GM23248 (cell line): Measurements from ENCODE around the gene MAP3K13. TPM values are rescaled to one million over a fixed set of nuclear protein-coding genes. Genes with fewer than 3 reads are reported as not detected.
"Not testable (repeated sequence)": the region's sequence is repeated elsewhere in the genome, so short reads cannot be mapped to it uniquely, and the experiment has no call there.

ENCODE experiments used
- DNase-seq: peaks from one replicate; pipeline ENCODE4 v3.0.0-alpha.2; 2015
- H2AFZ ChIP-seq: fragments of 200-600 bp; sonication (generic); 2 replicates; pipeline ENCODE4 v1.6.1; 2016; ENCODE audit warnings: antibody characterized with exemption
- H3F3A ChIP-seq: fragments of 200-600 bp; sonication (generic); 2 replicates; pipeline ENCODE4 v1.6.1; 2016; ENCODE audit warnings: mild to moderate bottlenecking, antibody characterized with exemption, mixed run types; ENCODE audit not compliant: insufficient read depth
- H3K27ac ChIP-seq: fragments of 200-600 bp; sonication (generic); 2 replicates; pipeline ENCODE4 v1.5.1; 2016; ENCODE audit warnings: mild to moderate bottlenecking
- H3K27me3 ChIP-seq: fragments of 200-600 bp; sonication (generic); replicated peaks from 2 replicates; pipeline ENCODE4 v1.6.1; 2016; ENCODE audit warnings: mild to moderate bottlenecking; ENCODE audit not compliant: insufficient read depth
- H3K36me3 ChIP-seq: fragments of 200-600 bp; sonication (generic); 2 replicates; pipeline ENCODE4 v1.6.1; 2016; ENCODE audit warnings: low read depth, mild to moderate bottlenecking
- H3K4me1 ChIP-seq: fragments of 200-600 bp; sonication (generic); 2 replicates; pipeline ENCODE4 v1.6.1; 2016; ENCODE audit warnings: mild to moderate bottlenecking; ENCODE audit not compliant: insufficient read depth
- H3K4me2 ChIP-seq: fragments of 200-600 bp; sonication (generic); one replicate; pipeline ENCODE4 v1.6.1; 2016; ENCODE audit warnings: mild to moderate bottlenecking; ENCODE audit not compliant: unreplicated experiment
- H3K4me3 ChIP-seq: fragments of 200-600 bp; sonication (generic); 2 replicates; pipeline ENCODE4 v1.5.1; 2016; ENCODE audit warnings: mild to moderate bottlenecking
- H3K79me2 ChIP-seq: fragments of 200-600 bp; sonication (generic); 2 replicates; pipeline ENCODE4 v1.6.1; 2016; ENCODE audit warnings: mild to moderate bottlenecking; ENCODE audit not compliant: insufficient read depth
- H3K9ac ChIP-seq: fragments of 200-600 bp; sonication (generic); 2 replicates; pipeline ENCODE4 v1.6.1; 2016; ENCODE audit warnings: mild to moderate bottlenecking
- H3K9me2 ChIP-seq: fragments of 200-600 bp; sonication (generic); 2 replicates; pipeline ENCODE4 v1.6.1; 2016; ENCODE audit warnings: mixed run types, mild to moderate bottlenecking, moderate library complexity; ENCODE audit not compliant: insufficient read depth
- H3K9me3 ChIP-seq: fragments of 200-600 bp; sonication (generic); one replicate; pipeline ENCODE4 v1.6.1; 2017; ENCODE audit warnings: low read depth
- H4K20me1 ChIP-seq: fragments of 200-600 bp; sonication (generic); 2 replicates; pipeline ENCODE4 v1.6.0; 2016; ENCODE audit not compliant: insufficient read depth
- EZH2 ChIP-seq: fragments of 200-600 bp; sonication (generic); IDR thresholded peaks from 2 replicates; pipeline ENCODE4 v1.6.1; 2018; ENCODE audit warnings: antibody characterized with exemption, mild to moderate bottlenecking; ENCODE audit not compliant: insufficient read depth, poor library complexity, severe bottlenecking
- EZH2phosphoT487 ChIP-seq: fragments of 200-600 bp; sonication (generic); IDR thresholded peaks from 2 replicates; pipeline ENCODE4 v1.6.1; 2018; ENCODE audit warnings: antibody characterized with exemption, moderate library complexity, mild to moderate bottlenecking, low read depth; ENCODE audit not compliant: insufficient read depth
- WGBS, 2 experiments: methylation state at CpG; one replicate each; pipeline ENCODE4 v1.1.6; 2015 to 2017; ENCODE audit warnings: low lambda C conversion rate in 2 of 2, low coverage in 1 of 2; ENCODE audit errors: missing lambda C conversion rate in 2 of 2; 5-methylcytosine and 5-hydroxymethylcytosine counted together
- in situ Hi-C: fragments of 300-500 bp; cut with MboI; formaldehyde crosslinking; loops from 2 replicates; pipeline ENCODE4 v1.15.0; 2020
- polyA plus RNA-seq: library from polyadenylated mRNA; unstranded; fragments of >200 nt; fragmentation: Nextera tagmentation; extraction: Ambion mirVana; gene quantifications from 2 replicates; pipeline ENCODE4 v1.2.1, GENCODE V29; 2016
- total RNA-seq: library from RNA; depleted of rRNA; stranded (reverse); fragments of >200 nt; shearing (Covaris generic); gene quantifications from 2 replicates; pipeline ENCODE4 v1.2.3, GENCODE V29; 2014

MAP3K13 gene
- total and polyA plus RNA-seq, 2 experiments from 2014 or later: 14.8 to 52.5 TPM

DNA sequence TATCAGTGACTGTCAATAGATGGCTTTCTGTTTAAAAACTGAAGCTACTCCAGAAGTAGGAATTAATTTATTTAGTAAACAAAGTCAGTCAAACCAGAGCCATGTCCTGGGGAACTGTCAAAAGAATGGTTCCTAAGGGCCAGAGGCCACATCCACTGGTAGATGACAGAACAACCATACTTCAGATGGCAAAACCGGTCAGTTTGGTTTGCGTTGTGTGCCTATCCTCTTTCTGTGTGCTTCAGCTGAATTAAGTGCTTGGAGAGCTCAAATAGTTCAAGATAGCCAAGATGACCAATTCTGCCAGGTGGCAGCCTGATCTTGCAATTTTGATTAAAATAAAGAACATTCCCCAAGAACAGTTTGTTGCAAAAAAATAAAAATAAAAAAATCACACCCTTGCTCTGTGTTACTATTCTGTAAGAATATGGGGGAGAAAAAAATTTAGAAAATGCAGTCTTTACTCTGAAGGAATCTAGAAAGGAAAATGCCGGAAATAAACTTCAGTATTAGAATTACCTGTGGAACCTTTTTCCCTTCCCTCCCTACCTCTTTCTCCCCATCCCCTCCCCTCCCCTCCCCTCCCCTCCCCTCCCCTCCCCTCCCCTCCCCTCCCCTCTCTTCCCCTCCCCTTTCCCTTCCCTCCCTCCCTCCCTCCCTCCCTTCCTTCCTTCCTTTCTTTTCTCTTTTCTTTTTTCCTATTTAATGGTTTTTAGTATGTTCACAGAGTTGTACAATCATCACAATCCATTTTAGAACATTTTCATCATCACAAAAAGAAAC lies 2.5 kb downstream of the MAP3K13 start:
- Histone ChIP-seq H3K4me2 (no peak overlapping the region), H3K79me2 (0 out of 2 replicates have a peak, but pooled peaks cover 10% of the 10 kb centered on the region), H4K20me1 (no peaks in the 10 kb centered on the region), H2AFZ (no peak overlapping the region), H3K27me3 (no peaks in the 10 kb centered on the region), H3K4me3 (no peak overlapping the region), H3F3A (peaks cover 26% of the 10 kb centered on the region), H3K9me2 (no peaks in the 10 kb centered on the region), H3K9me3 (no peaks in the 10 kb centered on the region), H3K36me3 (no peaks in the 10 kb centered on the region), H3K9ac (no peak overlapping the region), H3K27ac (no peak overlapping the region), H3K4me1 (peaks cover 24% of the 10 kb centered on the region)
- in situ Hi-C loops: no loop called here
- DNase-seq: no peak
- 84 to 97% methylated on average over 3 of the region's 3 CpGs for WGBS, 2 experiments
- no peak for TF ChIP-seq EZH2
- TF ChIP-seq EZH2phosphoT487: no peak

DNA sequence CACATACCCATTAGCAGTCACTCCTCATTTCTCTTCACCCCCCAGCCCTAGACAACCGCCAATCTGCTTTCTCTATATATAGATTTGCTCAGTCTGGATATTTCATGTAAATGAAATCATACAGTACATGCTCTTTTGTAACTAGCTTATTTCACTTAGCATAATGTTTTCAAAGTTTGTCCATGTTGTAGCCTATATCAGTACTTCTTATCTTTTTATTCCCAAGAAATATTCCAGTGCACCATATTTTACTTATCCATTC lies 3.1 kb downstream of the MAP3K13 start:
- Histone ChIP-seq H3K36me3 (no peaks in the 10 kb centered on the region), H2AFZ (no peak overlapping the region), H3K9ac (no peak overlapping the region), H3K4me1 (peaks cover 24% of the 10 kb centered on the region), H3K4me3 (no peak overlapping the region), H3F3A (peaks cover 26% of the 10 kb centered on the region), H3K79me2 (0 out of 2 replicates have a peak, but pooled peaks cover 10% of the 10 kb centered on the region), H4K20me1 (no peaks in the 10 kb centered on the region), H3K4me2 (no peak overlapping the region), H3K9me3 (no peaks in the 10 kb centered on the region), H3K9me2 (no peaks in the 10 kb centered on the region), H3K27ac (no peak overlapping the region), H3K27me3 (no peaks in the 10 kb centered on the region)
- 91 to 100% methylated on average over 1 of the region's 1 CpG for WGBS, 2 experiments
- DNase-seq: no peak
- TF ChIP-seq EZH2phosphoT487 (no peak), EZH2 (no peak)
- in situ Hi-C loops: no loop called here

DNA sequence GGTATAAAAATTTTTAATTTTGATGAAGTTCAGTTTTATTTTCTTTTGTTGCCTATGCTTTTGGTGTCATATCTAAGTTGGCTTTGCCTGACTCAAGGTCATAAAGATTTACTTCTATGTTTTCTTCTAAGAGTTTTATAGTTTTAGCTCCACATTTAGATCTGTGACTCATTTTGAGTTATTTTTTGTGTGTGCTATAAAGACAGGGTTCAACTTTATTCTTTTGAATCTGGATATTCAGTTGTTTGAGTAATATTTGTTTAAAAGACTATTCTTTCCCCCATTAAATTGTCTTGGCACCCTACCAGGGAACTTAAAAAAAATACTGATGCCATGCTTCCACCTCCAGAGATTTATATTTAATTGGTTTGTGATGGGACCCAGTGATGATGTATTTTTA lies 4.0 kb downstream of the MAP3K13 start:
- Histone ChIP-seq H4K20me1 (no peaks in the 10 kb centered on the region), H3K36me3 (no peaks in the 10 kb centered on the region), H3K27me3 (no peaks in the 10 kb centered on the region), H3K4me1 (peaks cover 20% of the 10 kb centered on the region), H3K9me3 (no peaks in the 10 kb centered on the region), H3K79me2 (0 out of 2 replicates have a peak, but pooled peaks cover 10% of the 10 kb centered on the region), H3K4me3 (no peak overlapping the region), H3F3A (peaks cover 20% of the 10 kb centered on the region), H3K27ac (no peak overlapping the region), H3K9me2 (no peaks in the 10 kb centered on the region), H2AFZ (no peak overlapping the region), H3K4me2 (no peak overlapping the region), H3K9ac (no peak overlapping the region)
- no peak for DNase-seq
- TF ChIP-seq EZH2 (no peak), EZH2phosphoT487 (no peak)
- in situ Hi-C loops: no loop called here

DNA sequence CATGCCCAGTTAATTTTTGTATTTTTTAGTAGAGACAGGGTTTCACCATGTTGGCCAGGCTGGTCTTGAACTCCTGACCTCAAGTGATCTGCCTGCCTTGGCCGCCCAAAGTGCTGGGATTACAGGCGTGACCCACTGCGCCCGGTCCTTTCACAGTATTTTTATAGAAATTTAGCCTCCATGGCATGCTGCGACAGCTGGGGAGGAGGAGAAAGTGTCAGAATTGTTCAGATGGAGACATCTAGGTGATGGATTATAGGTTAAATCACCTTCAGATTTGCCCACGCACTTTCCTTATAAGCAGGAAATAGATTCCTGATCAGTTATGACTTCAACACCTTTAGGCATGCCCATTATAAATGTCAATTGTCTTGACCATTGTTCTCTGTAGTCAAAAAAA lies 7.4 kb downstream of the MAP3K13 start:
- H3K4me3 ChIP-seq, H3K36me3 ChIP-seq, H3K27me3 ChIP-seq, H3K9me3 ChIP-seq, H4K20me1 ChIP-seq, in situ Hi-C loops, H3K9ac ChIP-seq, H3F3A ChIP-seq, H3K4me2 ChIP-seq, H3K27ac ChIP-seq, H3K79me2 ChIP-seq, H3K4me1 ChIP-seq, H2AFZ ChIP-seq, H3K9me2 ChIP-seq, DNase-seq: not testable (repeated sequence)
- 78 to 79% methylated on average over 6 of the region's 6 CpGs for WGBS, 2 experiments
